HUES6 (cell line): ENCODE data around the gene MMP7.

Experiments used
- H3K27ac ChIP-seq: 2 replicates; pipeline ENCODE4 v1.7.0; 2013; ENCODE audit warnings: low read depth, mild to moderate bottlenecking, low read length, inconsistent platforms
- H3K27me3 ChIP-seq: 2 replicates; pipeline ENCODE4 v1.6.1; 2013; ENCODE audit warnings: low read length; ENCODE audit not compliant: control insufficient read depth, insufficient read depth
- H3K36me3 ChIP-seq: 2 replicates; pipeline ENCODE4 v1.6.1; 2013; ENCODE audit warnings: low read length; ENCODE audit not compliant: control insufficient read depth, insufficient read depth
- H3K4me1 ChIP-seq: 2 replicates; pipeline ENCODE4 v1.6.1; 2013; ENCODE audit warnings: low read length; ENCODE audit not compliant: control insufficient read depth, insufficient read depth
- H3K4me3 ChIP-seq: 2 replicates; pipeline ENCODE4 v1.5.1; 2013; ENCODE audit warnings: low read depth, low read length
- H3K9ac ChIP-seq: one replicate; pipeline ENCODE4 v1.6.1; 2013; ENCODE audit warnings: mild to moderate bottlenecking, low read length
- H3K9me3 ChIP-seq: 2 replicates; pipeline ENCODE4 v1.6.1; 2013; ENCODE audit warnings: low read depth, low read length; ENCODE audit not compliant: control insufficient read depth, insufficient read depth

The MMP7 gene, protein sequence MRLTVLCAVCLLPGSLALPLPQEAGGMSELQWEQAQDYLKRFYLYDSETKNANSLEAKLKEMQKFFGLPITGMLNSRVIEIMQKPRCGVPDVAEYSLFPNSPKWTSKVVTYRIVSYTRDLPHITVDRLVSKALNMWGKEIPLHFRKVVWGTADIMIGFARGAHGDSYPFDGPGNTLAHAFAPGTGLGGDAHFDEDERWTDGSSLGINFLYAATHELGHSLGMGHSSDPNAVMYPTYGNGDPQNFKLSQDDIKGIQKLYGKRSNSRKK

DNA sequence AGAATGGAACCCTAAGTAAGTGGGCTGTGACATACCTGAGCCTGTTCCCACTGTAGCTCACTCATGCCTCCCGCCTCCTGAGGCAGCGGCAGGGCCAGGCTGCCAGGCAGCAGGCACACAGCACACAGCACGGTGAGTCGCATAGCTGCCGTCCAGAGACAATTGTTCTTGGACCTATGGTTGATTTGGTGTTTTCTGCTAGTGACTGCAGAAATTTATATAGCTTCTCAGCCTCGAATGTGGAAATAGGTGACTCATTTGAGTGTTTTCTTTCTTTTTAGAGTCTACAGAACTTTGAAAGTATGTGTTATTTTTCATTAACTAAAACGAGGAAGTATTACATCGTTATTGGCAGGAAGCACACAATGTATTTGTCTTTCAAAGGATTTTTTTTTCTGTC, at the start of gene MMP7:
Gene MMP7 (minus strand): TSS at position 190 of the 400 bp plus-strand sequence. CDS start 47 bp downstream, at position 143.
- H3K27ac ChIP-seq, result no peak within 1 kb of the TSS
- H3K36me3 ChIP-seq, result no peaks in the 10 kb centered on the region
- no peak within 1 kb of the TSS for H3K4me3 ChIP-seq
- H3K9me3 ChIP-seq, result no peaks in the 10 kb centered on the region
- H3K27me3 ChIP-seq, result no peaks in the 10 kb centered on the region
- no peak within 1 kb of the TSS for H3K9ac ChIP-seq
- no peaks in the 10 kb centered on the region for H3K4me1 ChIP-seq

DNA sequence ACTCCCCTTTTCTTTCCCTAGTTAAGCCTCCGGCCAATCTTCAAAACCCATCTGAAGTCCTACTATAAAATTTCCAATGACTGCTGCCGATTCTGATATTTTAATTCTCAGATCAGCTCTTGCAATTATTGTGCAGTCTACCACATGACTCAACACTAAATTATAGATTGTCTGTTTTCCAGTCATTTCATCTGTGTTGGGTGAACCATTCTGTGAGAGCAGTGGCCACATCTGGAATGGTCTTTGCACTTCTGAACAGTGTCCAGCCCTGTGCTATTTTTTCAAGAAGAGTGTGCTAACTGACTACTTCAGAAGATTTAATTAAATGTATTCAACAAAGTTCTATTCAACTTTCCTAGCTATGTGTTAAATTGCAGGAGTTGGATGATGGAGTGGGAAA, 47.2 kb upstream of the MMP7 start:
- H3K27me3 ChIP-seq, result no peaks in the 10 kb centered on the region
- no peaks in the 10 kb centered on the region for H3K9me3 ChIP-seq
- no peaks in the 10 kb centered on the region for H3K4me1 ChIP-seq
- H3K9ac ChIP-seq, result no peak overlapping the region
- H3K36me3 ChIP-seq, result no peaks in the 10 kb centered on the region
- no peak overlapping the region for H3K27ac ChIP-seq
- H3K4me3 ChIP-seq, result no peak overlapping the region

DNA sequence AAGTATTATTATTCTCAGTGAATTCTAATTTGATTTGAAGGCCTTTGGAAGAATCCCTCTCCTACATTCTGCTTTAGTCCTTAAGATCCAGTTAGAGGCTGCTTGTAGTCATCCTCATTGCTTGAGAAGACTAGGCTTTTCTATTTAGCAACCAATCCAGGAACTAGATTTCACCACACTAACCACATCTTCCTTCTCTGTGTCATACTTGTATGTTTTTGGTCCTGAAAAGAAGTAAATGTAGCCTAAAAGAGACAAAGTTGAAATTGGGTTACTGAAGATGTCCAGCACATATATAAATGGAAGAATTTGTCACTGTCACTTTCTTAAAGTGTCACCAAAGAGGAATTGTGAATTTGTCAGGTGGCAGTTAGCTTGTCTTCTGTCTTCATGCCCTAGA, 46.6 kb upstream of the MMP7 start:
- Histone ChIP-seq H3K4me1 (no peaks in the 10 kb centered on the region), H3K27ac (no peak overlapping the region), H3K36me3 (no peaks in the 10 kb centered on the region), H3K9me3 (no peaks in the 10 kb centered on the region), H3K27me3 (no peaks in the 10 kb centered on the region), H3K9ac (no peak overlapping the region), H3K4me3 (no peak overlapping the region)

DNA sequence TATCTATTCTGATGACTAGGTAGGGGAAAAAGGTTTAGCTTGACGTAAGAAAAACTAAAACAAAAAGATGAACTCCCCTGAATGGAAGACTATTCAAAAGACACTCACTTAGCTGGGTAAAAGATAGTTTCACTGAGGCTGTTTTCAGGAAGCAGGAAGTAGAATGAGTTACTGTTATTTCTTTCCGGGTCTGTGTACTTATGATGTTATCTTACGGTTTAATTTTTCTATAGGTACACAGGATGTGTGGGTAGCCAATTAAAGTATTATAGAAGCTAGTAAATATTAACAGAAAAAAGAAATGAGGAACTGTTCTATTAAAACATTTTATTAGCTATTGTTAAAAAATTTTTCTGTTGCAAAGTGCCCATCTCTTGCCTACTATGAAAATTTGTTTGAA, 45.8 kb upstream of the MMP7 start:
- no peak overlapping the region for H3K27ac ChIP-seq
- H3K4me3 ChIP-seq, result no peak overlapping the region
- H3K36me3 ChIP-seq, result no peaks in the 10 kb centered on the region
- H3K9me3 ChIP-seq, result no peaks in the 10 kb centered on the region
- H3K27me3 ChIP-seq, result no peaks in the 10 kb centered on the region
- no peaks in the 10 kb centered on the region for H3K4me1 ChIP-seq
- H3K9ac ChIP-seq, result no peak overlapping the region

DNA sequence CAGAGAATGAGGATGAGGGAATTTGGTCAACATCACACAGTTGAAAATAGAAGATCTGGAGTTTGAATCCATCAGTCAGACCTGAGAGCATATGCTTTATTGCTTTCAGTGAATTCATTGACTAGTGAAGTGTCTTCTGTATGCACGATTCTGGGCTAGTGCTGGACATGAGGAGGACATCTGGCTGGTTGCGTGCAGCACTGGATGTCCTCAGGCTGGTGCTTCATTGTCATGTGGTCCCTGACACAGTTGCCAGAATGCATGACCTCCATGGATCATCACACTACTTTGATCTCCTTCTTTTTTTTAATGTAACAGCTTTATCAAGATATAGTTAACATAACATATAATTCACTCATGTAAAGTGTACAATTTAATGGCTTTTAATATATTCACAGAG, 44.5 kb upstream of the MMP7 start:
- Histone ChIP-seq H3K36me3 (no peaks in the 10 kb centered on the region), H3K27me3 (no peaks in the 10 kb centered on the region), H3K4me3 (no peak overlapping the region), H3K9ac (no peak overlapping the region), H3K27ac (no peak overlapping the region), H3K9me3 (no peaks in the 10 kb centered on the region), H3K4me1 (no peaks in the 10 kb centered on the region)

DNA sequence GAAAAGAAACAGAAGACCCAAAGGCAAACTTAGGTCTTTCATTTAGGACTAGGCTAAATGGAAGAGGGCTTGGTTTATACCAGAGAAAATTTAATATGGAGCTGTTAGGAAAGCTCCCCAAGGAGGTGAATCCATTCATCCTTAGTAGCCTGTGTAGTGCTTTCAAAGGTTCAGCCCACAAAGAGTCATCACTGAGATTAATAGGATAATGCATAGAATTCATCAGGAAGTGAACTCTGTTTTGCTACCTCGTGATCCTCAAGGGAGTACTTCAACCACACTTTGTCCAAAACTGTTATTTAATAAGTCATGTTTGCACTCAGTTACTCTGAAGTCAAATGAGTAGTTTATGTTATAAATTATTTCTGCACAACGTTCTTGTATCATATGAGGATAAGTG, 43.3 kb upstream of the MMP7 start:
- Histone ChIP-seq H3K4me3 (no peak overlapping the region), H3K27me3 (no peaks in the 10 kb centered on the region), H3K9ac (no peak overlapping the region), H3K36me3 (no peaks in the 10 kb centered on the region), H3K27ac (no peak overlapping the region), H3K4me1 (no peaks in the 10 kb centered on the region), H3K9me3 (peaks cover 8% of the 10 kb centered on the region)

DNA sequence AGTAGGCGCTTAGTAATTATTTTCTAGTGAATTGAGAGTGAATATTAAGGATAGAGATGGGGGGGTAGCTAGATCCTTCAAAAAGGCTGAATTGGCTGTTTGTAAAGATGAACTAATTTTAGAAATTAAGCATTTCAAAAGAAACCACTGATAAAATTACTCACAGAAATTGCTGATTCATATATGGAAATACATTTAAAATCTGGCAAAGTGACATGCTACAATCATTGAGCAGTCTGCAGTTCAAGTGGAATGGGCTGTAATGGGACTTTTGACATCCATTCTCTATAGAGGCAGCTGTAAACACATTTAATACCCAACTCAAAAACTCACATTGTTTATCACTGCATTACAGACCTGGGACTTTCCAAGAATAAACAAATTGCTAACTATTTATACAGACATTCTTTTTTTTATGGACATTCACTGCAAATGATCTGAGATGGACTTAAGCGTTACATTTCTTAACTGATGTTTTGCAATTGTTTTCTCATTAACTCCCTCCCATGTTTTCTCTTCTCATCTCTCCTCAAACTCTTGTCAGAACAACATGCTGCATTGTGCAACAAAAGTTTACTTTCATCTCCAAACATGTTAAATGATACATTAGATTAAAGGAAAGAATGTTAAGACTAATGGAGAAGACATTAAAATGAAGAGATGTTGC, 42.1 kb upstream of the MMP7 start:
- Histone ChIP-seq H3K27ac (no peak overlapping the region), H3K27me3 (no peaks in the 10 kb centered on the region), H3K4me3 (no peak overlapping the region), H3K9me3 (peaks cover 19% of the 10 kb centered on the region), H3K4me1 (no peaks in the 10 kb centered on the region), H3K9ac (no peak overlapping the region), H3K36me3 (no peaks in the 10 kb centered on the region)

DNA sequence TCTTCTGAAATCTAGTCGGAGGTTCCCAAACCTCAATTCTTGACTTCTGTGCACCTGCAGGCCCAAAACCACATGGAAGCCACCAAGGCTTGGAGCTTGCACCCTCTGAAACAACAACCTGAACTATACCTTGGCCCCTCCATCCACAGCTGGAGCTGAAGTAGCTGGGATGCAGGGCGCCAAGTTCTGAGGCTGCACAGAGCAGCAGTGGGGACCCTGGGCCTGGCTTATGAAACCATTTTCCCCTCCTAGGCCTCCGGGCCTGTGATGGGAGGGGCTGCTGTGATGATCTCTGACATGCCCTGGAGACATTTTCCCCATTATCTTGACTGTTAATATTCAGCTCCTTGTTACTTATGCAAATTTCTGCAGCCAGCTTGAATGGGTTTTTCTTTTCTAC, 38.3 kb upstream of the MMP7 start:
- no peak overlapping the region for H3K9ac ChIP-seq
- H3K4me3 ChIP-seq, result no peak overlapping the region
- H3K27me3 ChIP-seq, result no peaks in the 10 kb centered on the region
- peaks cover 35% of the 10 kb centered on the region for H3K9me3 ChIP-seq
- H3K4me1 ChIP-seq, result no peaks in the 10 kb centered on the region
- H3K36me3 ChIP-seq, result no peaks in the 10 kb centered on the region
- H3K27ac ChIP-seq, result no peak overlapping the region

DNA sequence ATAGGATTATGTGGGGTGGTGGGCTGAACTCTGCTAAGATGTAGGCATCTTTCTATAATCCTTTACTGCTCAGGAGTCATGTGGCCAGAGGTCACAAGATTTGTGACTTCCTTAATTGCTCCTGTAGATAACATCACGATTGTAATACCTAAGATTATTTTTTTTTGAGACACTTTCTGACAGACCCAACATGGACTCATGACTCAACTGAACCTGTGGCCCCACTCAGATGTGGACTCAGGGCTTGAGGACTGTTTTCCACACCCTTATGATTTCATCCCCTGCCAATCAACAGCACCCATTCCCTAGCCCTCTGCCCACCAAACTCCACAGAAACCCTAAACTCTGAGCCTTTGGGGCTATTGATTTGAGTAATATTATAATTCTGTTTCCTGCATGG, 35.6 kb upstream of the MMP7 start:
- H3K4me3 ChIP-seq, result no peak overlapping the region
- no peaks in the 10 kb centered on the region for H3K4me1 ChIP-seq
- no peak overlapping the region for H3K9ac ChIP-seq
- H3K36me3 ChIP-seq, result no peaks in the 10 kb centered on the region
- no peak overlapping the region for H3K27ac ChIP-seq
- H3K27me3 ChIP-seq, result no peaks in the 10 kb centered on the region
- peaks cover 35% of the 10 kb centered on the region for H3K9me3 ChIP-seq

DNA sequence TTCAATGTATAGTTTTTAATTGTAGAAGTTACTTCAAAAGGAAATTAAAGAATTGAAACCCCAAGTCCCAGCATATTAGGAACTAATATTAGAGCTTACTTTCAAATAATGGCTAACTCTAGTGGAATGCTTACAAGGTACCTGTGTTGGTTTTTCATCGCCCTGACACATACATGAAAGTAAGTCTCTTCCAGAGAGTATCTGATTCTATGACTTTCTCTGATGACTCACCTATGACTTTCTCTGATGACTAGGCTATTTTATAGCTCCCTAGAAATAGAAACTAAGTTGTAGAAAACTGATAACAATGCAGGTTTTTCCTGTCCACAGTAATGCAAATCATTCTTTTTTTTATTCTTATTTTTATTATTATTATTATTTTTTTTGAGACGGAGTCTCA, 33.6 kb upstream of the MMP7 start:
- Histone ChIP-seq H3K27ac (no peak overlapping the region), H3K9me3 (peaks cover 29% of the 10 kb centered on the region), H3K27me3 (no peaks in the 10 kb centered on the region), H3K4me3 (no peak overlapping the region), H3K9ac (no peak overlapping the region), H3K36me3 (no peaks in the 10 kb centered on the region), H3K4me1 (peaks cover 9% of the 10 kb centered on the region; the same call in 1 of the 2 replicates)

DNA sequence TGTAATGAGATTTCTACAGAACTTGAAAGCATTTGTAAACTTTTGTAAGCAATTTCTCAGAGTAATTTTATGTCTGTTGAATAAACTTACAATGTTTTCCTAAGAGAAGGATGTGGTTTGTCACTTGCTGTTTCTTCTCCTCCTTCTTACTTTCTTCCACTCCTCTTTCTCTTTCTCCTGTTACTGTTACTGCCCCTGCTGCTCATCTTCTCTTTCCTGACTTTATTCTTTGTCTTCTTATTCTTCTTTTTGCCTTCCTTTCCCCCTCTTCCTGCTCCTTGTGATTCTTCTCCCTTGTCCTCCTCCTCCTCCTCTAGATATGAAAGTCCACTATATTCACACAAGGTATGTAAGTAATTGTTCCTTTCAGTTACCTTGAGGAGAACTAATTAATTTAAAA, 31.1 kb upstream of the MMP7 start:
- no peak overlapping the region for H3K9ac ChIP-seq
- peaks cover 9% of the 10 kb centered on the region for H3K4me1 ChIP-seq
- peaks cover 10% of the 10 kb centered on the region for H3K9me3 ChIP-seq
- H3K27me3 ChIP-seq, result no peaks in the 10 kb centered on the region
- no peak overlapping the region for H3K4me3 ChIP-seq
- H3K27ac ChIP-seq, result no peak overlapping the region
- no peaks in the 10 kb centered on the region for H3K36me3 ChIP-seq
